Measurements from ENCODE around the gene EXOC6B.

DNA sequence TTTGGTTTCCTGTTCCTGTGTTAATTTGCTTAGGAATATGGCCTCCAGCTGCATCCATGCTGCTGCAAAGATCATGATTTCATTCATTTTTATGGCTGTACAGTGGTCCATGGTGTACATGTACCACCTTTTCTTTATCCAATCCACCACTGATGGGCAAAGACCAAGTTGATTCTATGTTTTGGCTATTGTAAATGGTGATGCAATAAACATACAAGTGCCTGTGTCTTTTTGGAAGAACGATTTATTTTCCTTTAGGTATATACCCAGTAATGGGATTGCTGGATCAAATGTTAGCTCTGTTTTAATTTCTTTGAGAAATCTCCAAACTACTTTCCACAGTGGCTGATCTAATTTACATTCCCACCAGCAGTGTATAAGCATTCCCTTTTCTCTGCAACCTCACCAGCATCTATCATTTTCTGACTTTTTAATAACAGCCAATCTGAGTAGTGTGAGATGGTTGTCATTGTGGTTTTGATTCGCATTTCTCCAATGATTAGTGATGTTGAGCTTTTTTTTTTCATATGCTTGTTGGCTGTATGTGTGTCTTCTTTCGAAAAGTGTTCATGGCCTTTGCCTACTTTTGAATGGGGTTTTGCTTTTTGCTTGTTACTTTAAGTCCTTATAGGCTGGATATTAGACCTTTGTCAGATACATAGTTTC lies 19.4 kb downstream of the EXOC6B start:
- TF ChIP-seq POLR2AphosphoS5 (IDR thresholded peaks at IDR 0.05; ENCODE audit: borderline replicate concordance, low read depth, low read length) (no peak), EZH2 (IDR thresholded peaks at IDR 0.05) (no peak)

Measured in SK-N-MC (cell line).